ENCODE measurements around the gene SNRK.

SNRK gene

DNA sequence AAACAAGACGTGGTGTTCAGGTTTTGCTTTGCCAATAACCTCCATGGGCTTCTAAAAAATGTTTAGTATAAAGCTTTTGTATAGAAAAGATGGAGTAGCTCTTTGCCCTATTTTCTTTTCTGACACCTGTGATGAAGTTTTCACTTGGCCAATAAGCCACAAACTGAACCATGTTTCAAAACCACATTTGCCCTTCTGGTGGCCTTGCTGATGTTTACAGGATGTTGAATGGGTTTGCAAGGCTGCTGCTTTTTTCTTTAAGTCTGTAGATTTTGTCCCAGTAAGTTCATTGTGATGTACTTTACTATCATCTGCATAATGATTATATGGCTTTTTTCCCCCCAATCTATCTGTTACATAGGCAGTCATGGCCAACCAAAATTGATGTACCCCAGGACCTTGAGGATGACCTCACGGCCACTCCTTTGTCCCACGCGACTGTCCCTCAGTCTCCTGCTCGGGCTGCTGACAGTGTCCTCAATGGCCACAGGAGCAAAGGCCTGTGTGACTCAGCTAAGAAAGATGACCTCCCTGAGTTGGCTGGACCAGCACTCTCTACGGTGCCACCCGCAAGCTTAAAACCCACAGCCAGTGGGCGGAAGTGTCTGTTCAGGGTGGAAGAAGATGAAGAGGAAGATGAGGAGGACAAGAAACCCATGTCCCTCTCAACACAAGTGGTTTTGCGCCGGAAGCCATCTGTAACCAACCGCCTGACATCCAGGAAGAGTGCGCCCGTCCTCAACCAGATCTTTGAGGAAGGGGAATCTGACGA, 60.8 kb downstream of the SNRK start:
- TF ChIP-seq, protein P1, sequence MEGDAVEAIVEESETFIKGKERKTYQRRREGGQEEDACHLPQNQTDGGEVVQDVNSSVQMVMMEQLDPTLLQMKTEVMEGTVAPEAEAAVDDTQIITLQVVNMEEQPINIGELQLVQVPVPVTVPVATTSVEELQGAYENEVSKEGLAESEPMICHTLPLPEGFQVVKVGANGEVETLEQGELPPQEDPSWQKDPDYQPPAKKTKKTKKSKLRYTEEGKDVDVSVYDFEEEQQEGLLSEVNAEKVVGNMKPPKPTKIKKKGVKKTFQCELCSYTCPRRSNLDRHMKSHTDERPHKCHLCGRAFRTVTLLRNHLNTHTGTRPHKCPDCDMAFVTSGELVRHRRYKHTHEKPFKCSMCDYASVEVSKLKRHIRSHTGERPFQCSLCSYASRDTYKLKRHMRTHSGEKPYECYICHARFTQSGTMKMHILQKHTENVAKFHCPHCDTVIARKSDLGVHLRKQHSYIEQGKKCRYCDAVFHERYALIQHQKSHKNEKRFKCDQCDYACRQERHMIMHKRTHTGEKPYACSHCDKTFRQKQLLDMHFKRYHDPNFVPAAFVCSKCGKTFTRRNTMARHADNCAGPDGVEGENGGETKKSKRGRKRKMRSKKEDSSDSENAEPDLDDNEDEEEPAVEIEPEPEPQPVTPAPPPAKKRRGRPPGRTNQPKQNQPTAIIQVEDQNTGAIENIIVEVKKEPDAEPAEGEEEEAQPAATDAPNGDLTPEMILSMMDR (IDR thresholded peaks at IDR 0.05; ENCODE audit: insufficient read depth, low read length, poor library complexity, severe bottlenecking): no peak
- H3K27me3 ChIP-seq (replicated peaks; ENCODE audit: control insufficient read depth, insufficient read depth, low read length): no peaks in the 10 kb centered on the region
- DNase-seq (ENCODE audit: extremely low read depth, insufficient read length): no peak
- no peak overlapping the region for H3K4me3 ChIP-seq (replicated peaks; ENCODE audit: low read depth, low read length)
- peaks cover 12% of the 10 kb centered on the region for H3K36me3 ChIP-seq (ENCODE audit: control insufficient read depth, insufficient read depth, low read length)

DNA sequence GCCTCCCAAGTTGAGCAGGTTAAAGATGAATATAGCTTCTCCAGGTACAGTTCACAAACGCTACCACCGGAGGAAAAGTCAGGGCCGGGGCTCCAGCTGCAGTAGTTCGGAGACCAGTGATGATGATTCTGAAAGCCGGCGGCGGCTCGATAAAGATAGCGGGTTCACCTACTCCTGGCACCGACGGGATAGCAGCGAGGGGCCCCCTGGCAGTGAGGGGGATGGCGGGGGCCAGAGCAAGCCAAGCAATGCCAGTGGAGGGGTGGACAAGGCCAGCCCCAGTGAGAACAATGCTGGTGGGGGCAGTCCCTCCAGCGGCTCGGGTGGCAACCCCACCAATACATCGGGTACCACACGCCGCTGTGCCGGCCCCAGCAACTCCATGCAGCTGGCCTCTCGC, 61.4 kb downstream of the SNRK start:
- TF ChIP-seq, protein P1 (IDR thresholded peaks at IDR 0.05; ENCODE audit: insufficient read depth, low read length, poor library complexity, severe bottlenecking): no peak
- no peak for DNase-seq (ENCODE audit: extremely low read depth, insufficient read length)
- H3K36me3 ChIP-seq (ENCODE audit: control insufficient read depth, insufficient read depth, low read length): peaks cover 12% of the 10 kb centered on the region
- H3K4me3 ChIP-seq (replicated peaks; ENCODE audit: low read depth, low read length): no peak overlapping the region
- H3K27me3 ChIP-seq (replicated peaks; ENCODE audit: control insufficient read depth, insufficient read depth, low read length): no peaks in the 10 kb centered on the region

DNA sequence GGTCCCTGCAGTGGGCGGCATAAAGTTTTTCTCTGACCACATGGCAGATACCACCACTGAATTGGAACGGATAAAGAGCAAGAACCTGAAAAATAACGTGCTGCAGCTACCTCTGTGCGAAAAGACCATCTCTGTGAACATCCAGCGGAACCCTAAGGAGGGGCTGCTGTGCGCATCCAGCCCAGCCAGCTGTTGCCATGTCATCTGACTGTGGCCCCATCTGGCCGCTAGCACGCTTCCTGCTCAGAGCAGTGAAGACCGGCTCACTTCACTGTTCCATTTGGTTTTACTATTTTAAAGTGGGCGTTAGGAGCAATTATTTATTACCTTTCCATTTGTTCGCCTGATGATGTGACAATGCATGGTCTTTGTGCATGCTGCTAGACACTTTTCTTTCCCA, 62.0 kb downstream of the SNRK start:
- Histone ChIP-seq H3K36me3 (ENCODE audit: control insufficient read depth, insufficient read depth, low read length) (peaks cover 12% of the 10 kb centered on the region), H3K27me3 (replicated peaks; ENCODE audit: control insufficient read depth, insufficient read depth, low read length) (no peaks in the 10 kb centered on the region), H3K4me3 (replicated peaks; ENCODE audit: low read depth, low read length) (no peak overlapping the region)
- TF ChIP-seq, protein P1 (IDR thresholded peaks at IDR 0.05; ENCODE audit: insufficient read depth, low read length, poor library complexity, severe bottlenecking): no peak
- no peak for DNase-seq (ENCODE audit: extremely low read depth, insufficient read length)

DNA sequence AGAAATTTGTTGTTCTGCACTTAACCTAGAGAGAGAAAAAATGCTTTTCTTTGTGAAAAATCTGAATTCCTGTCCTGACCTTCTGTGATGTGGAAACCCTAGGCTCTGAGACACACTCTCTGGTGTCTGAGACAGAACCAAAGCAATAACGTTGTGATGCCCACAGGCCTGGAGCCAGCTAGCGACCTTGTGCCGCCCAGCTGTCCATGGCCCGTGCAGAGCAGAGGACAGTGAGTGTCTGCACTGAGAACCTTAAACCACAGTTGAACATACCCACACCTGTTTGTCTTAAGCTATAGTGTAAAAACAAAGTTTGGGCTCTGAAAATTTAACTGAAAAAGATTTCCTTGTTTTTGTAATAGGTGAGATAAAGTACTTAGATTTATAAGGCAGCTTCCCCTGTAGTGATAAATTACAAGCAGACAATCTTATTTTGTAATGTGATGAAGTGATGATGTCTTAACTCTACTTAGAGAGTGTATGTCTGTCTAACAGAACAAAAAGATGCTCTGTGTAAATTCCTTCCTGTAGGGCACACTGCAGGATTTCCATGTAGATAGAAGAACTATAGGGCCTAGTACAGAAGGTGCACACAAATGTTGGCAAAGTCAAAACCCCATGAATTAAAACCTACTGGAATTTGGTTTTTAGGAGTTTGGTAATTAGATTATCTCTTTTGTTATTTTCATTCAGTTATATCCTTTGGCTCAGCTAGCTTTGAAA, 62.7 kb downstream of the SNRK start:
- Histone ChIP-seq H3K4me3 (replicated peaks; ENCODE audit: low read depth, low read length) (no peak overlapping the region), H3K27me3 (replicated peaks; ENCODE audit: control insufficient read depth, insufficient read depth, low read length) (no peaks in the 10 kb centered on the region), H3K36me3 (ENCODE audit: control insufficient read depth, insufficient read depth, low read length) (peaks cover 12% of the 10 kb centered on the region)
- TF ChIP-seq, protein P1 (IDR thresholded peaks at IDR 0.05; ENCODE audit: insufficient read depth, low read length, poor library complexity, severe bottlenecking): no peak
- no peak for DNase-seq (ENCODE audit: extremely low read depth, insufficient read length)

DNA sequence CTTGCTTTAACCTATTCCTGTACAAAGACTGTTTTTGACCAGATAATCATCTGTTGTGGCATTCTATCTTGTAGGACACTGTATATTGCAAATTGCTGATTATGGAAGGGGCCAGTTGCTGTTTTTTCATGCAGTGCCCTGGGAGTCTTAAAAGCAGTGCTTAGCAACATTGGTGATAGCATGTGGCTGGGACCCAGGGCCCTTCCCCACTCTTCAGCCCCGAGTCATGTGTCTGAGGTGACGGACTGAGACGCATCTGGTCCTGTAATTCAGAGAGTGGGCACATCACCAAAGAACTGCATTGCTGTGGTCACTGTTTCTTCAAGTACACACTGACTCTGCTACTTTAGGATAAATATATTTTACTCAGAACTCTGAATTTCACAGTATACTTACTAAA, 63.4 kb downstream of the SNRK start:
- H3K36me3 ChIP-seq (ENCODE audit: control insufficient read depth, insufficient read depth, low read length): peaks cover 12% of the 10 kb centered on the region

More for the DNA sequence above, 63.4 kb downstream of the SNRK start:
- TF ChIP-seq, protein P1 (IDR thresholded peaks at IDR 0.05; ENCODE audit: insufficient read depth, low read length, poor library complexity, severe bottlenecking): no peak
- H3K27me3 ChIP-seq (replicated peaks; ENCODE audit: control insufficient read depth, insufficient read depth, low read length): no peaks in the 10 kb centered on the region
- H3K4me3 ChIP-seq (replicated peaks; ENCODE audit: low read depth, low read length): no peak overlapping the region
- no peak for DNase-seq (ENCODE audit: extremely low read depth, insufficient read length)

Measured in GM06990 (cell line).